ENCODE results near the gene ABHD1. TPM values are rescaled to one million over a fixed set of nuclear protein-coding genes. Genes with fewer than 3 reads are reported as not detected.

ABHD1 gene
- total and polyA plus RNA-seq, 4 donors = 0.09 to 2.0 (median 0.61) TPM

- DNase-seq (ENCODE audit: low spot score) = no peak
- Histone ChIP-seq H3K4me3 (ENCODE audit: low read depth in 1 of 3, low read length in 3 of 3) (no peak overlapping the region), H3K36me3 (ENCODE audit: control insufficient read depth in 4 of 4, insufficient read depth in 3 of 4, low read depth in 1 of 4, low read length in 3 of 4) (peaks cover 0 to 8% (median 3%) of the 10 kb centered on the region in 4 donors), H3K9ac (ENCODE audit: low read depth in 1 of 2, low read length in 2 of 2) (no peak overlapping the region), H3K4me1 (ENCODE audit: control insufficient read depth in 4 of 4, insufficient read depth in 4 of 4, low read length in 3 of 4) (peaks cover 0 to 27% (median 15%) of the 10 kb centered on the region in 4 donors), H3K9me3 (ENCODE audit: control insufficient read depth in 4 of 4, low read length in 3 of 4) (no peaks in the 10 kb centered on the region), H3K27ac (ENCODE audit: low read depth in 1 of 2, low read length in 2 of 2) (no peak overlapping the region), H3K27me3 (ENCODE audit: control insufficient read depth in 4 of 4, insufficient read depth in 4 of 4, low read length in 3 of 4) (no peaks in the 10 kb centered on the region)
- TF ChIP-seq ATF3 (IDR thresholded peaks at IDR 0.05) (no peak), RAD21 (IDR thresholded peaks at IDR 0.05) (no peak)
- WGBS = 90% methylated on average over 3 of the region's 3 CpGs
Observed at GRCh38 chr2:27125104-27125503, 1.5 kb downstream of the ABHD1 start.

- H3K36me3 ChIP-seq (ENCODE audit: control insufficient read depth in 4 of 4, insufficient read depth in 3 of 4, low read depth in 1 of 4, low read length in 3 of 4) = peaks cover 3 to 19% (median 15%) of the 10 kb centered on the region in 4 donors
- H3K9me3 ChIP-seq (ENCODE audit: control insufficient read depth in 4 of 4, low read length in 3 of 4) = no peaks in the 10 kb centered on the region
- H3K27me3 ChIP-seq (ENCODE audit: control insufficient read depth in 4 of 4, insufficient read depth in 4 of 4, low read length in 3 of 4) = no peaks in the 10 kb centered on the region
- peaks cover 0 to 27% (median 15%) of the 10 kb centered on the region in 4 donors for H3K4me1 ChIP-seq (ENCODE audit: control insufficient read depth in 4 of 4, insufficient read depth in 4 of 4, low read length in 3 of 4)
- peak overlapping the region; percentile 53 to 67 for H3K27ac ChIP-seq (ENCODE audit: low read depth in 1 of 2, low read length in 2 of 2)
- H3K9ac ChIP-seq (ENCODE audit: low read depth in 1 of 2, low read length in 2 of 2) = no peak overlapping the region
- H3K4me3 ChIP-seq (ENCODE audit: low read depth in 1 of 3, low read length in 3 of 3) = no peak overlapping the region
- TF ChIP-seq MAX (IDR thresholded peaks at IDR 0.05) = peak; percentile 43
- peak in 1 of 2 donors; percentile 74 for TF ChIP-seq JUND (IDR thresholded peaks at IDR 0.05)
- TF ChIP-seq RAD21 (IDR thresholded peaks at IDR 0.05) = no peak
- TF ChIP-seq HNF4A (conservative IDR thresholded peaks at IDR 0.05) = peak; percentile 93 to 97
- no peak for TF ChIP-seq ZBTB33 (IDR thresholded peaks at IDR 0.05)
- peak; percentile 14 for TF ChIP-seq REST (IDR thresholded peaks at IDR 0.05)
- TF ChIP-seq SP1 (IDR thresholded peaks at IDR 0.05) = peak; percentile 77
- TF ChIP-seq HNF4G (IDR thresholded peaks at IDR 0.05) = peak; percentile 89
- TF ChIP-seq FOXA2 (IDR thresholded peaks at IDR 0.05) = no peak
- TF ChIP-seq RXRA (IDR thresholded peaks at IDR 0.05) = peak; percentile 85 to 91
- WGBS = 25% methylated on average over 5 of the region's 5 CpGs
- DNase-seq (ENCODE audit: low spot score) = no peak
Observed at GRCh38 chr2:27126252-27126710, 2.7 kb downstream of the ABHD1 start.
